ENCODE results near the gene TMEM182.
A peak's percentile ranks its signal among the peaks of the same experiment; 100 is the strongest.

TMEM182 gene

GRCh38 chr2:102783506-102784183 is 21.8 kb downstream of the TMEM182 start:
- POLR2A ChIA-PET: interaction anchor here (1.4 kb wide), 1 partner anchor 47 kb away, joined by 3 read pairs; a partner anchor contains a TSS
- TF ChIP-seq ELF4 (IDR thresholded peaks at IDR 0.05) (no peak), SUZ12 (IDR thresholded peaks at IDR 0.05) (no peak), HDGF (IDR thresholded peaks at IDR 0.05; ENCODE audit: borderline replicate concordance) (no peak), ZNF384 (IDR thresholded peaks at IDR 0.05) (no peak), PKNOX1 (IDR thresholded peaks at IDR 0.05) (no peak), NFRKB (IDR thresholded peaks at IDR 0.05) (no peak), FOXA1 (IDR thresholded peaks at IDR 0.05) (no peak), BHLHE40 (IDR thresholded peaks at IDR 0.05; ENCODE audit: borderline replicate concordance) (no peak), TARDBP (IDR thresholded peaks at IDR 0.05) (no peak), SP1 (IDR thresholded peaks at IDR 0.05) (no peak), CTBP1 (IDR thresholded peaks at IDR 0.05; ENCODE audit: borderline replicate concordance) (no peak), ARNT (IDR thresholded peaks at IDR 0.05) (no peak), LEF1 (IDR thresholded peaks at IDR 0.05; ENCODE audit: borderline replicate concordance) (no peak), FOXM1 (IDR thresholded peaks at IDR 0.05; ENCODE audit: borderline replicate concordance) (no peak), L3MBTL2 (conservative IDR thresholded peaks at IDR 0.05) (no peak), FOXK2 (IDR thresholded peaks at IDR 0.05) (no peak)
- no peak for DNase-seq (ENCODE audit: extremely low spot score)
- CTCF ChIA-PET: interaction anchor here (1.1 to 2.5 kb wide), 2 partner anchors 29 to 30 kb away, joined by 3 to 10 read pairs; no protein-coding TSS in a partner anchor

GRCh38 chr2:102784940-102785339 is 23.1 kb downstream of the TMEM182 start:
- no peak for TF ChIP-seq BHLHE40 (IDR thresholded peaks at IDR 0.05; ENCODE audit: borderline replicate concordance)
- no peak for TF ChIP-seq SP1 (IDR thresholded peaks at IDR 0.05)
- no peak for TF ChIP-seq TARDBP (IDR thresholded peaks at IDR 0.05)
- no peak for TF ChIP-seq ZNF384 (IDR thresholded peaks at IDR 0.05)
- TF ChIP-seq NFRKB (IDR thresholded peaks at IDR 0.05): no peak
- no peak for TF ChIP-seq FOXA1 (IDR thresholded peaks at IDR 0.05)
- TF ChIP-seq L3MBTL2 (conservative IDR thresholded peaks at IDR 0.05): no peak
- TF ChIP-seq ARNT (IDR thresholded peaks at IDR 0.05): no peak
- TF ChIP-seq FOXM1 (IDR thresholded peaks at IDR 0.05; ENCODE audit: borderline replicate concordance): no peak
- ChIA-PET POLR2A (no interaction called here), CTCF (interaction anchor here (2.5 kb wide), 1 partner anchor 31 kb away, joined by 10 read pairs; no protein-coding TSS in a partner anchor)
- DNase-seq (ENCODE audit: extremely low spot score): no peak

GRCh38 chr2:102788216-102788884 is 26.5 kb downstream of the TMEM182 start:
- DNase-seq (ENCODE audit: extremely low spot score): no peak
- ChIA-PET CTCF (no interaction called here), POLR2A (no interaction called here)
- TF ChIP-seq SP1 (IDR thresholded peaks at IDR 0.05): no peak
- TF ChIP-seq ZNF384 (IDR thresholded peaks at IDR 0.05): no peak
- no peak for TF ChIP-seq HDGF (IDR thresholded peaks at IDR 0.05; ENCODE audit: borderline replicate concordance)
- no peak for TF ChIP-seq L3MBTL2 (conservative IDR thresholded peaks at IDR 0.05)
- TF ChIP-seq FOXK2 (IDR thresholded peaks at IDR 0.05): no peak
- no peak for TF ChIP-seq ELF4 (IDR thresholded peaks at IDR 0.05)
- TF ChIP-seq SUZ12 (IDR thresholded peaks at IDR 0.05): no peak
- TF ChIP-seq NFRKB (IDR thresholded peaks at IDR 0.05): no peak
- no peak for TF ChIP-seq PKNOX1 (IDR thresholded peaks at IDR 0.05)
- no peak for TF ChIP-seq TARDBP (IDR thresholded peaks at IDR 0.05)
- no peak for TF ChIP-seq LEF1 (IDR thresholded peaks at IDR 0.05; ENCODE audit: borderline replicate concordance)
- TF ChIP-seq FOXM1 (IDR thresholded peaks at IDR 0.05; ENCODE audit: borderline replicate concordance): no peak
- TF ChIP-seq ARNT (IDR thresholded peaks at IDR 0.05): no peak
- no peak for TF ChIP-seq CTBP1 (IDR thresholded peaks at IDR 0.05; ENCODE audit: borderline replicate concordance)
- TF ChIP-seq BHLHE40 (IDR thresholded peaks at IDR 0.05; ENCODE audit: borderline replicate concordance): no peak
- no peak for TF ChIP-seq FOXA1 (IDR thresholded peaks at IDR 0.05)

- POLR2A ChIA-PET: no interaction called here
- CTCF ChIA-PET: no interaction called here
Measured at GRCh38 chr2:102788885-102789260, 27.0 kb downstream of the TMEM182 start.

GRCh38 chr2:102789349-102790090 is 27.7 kb downstream of the TMEM182 start:
- no peak for DNase-seq (ENCODE audit: extremely low spot score)
- CTCF ChIA-PET: no interaction called here
- TF ChIP-seq ARNT (IDR thresholded peaks at IDR 0.05) (no peak), ELF4 (IDR thresholded peaks at IDR 0.05) (no peak), FOXM1 (IDR thresholded peaks at IDR 0.05; ENCODE audit: borderline replicate concordance) (no peak), NFRKB (IDR thresholded peaks at IDR 0.05) (no peak), SP1 (IDR thresholded peaks at IDR 0.05) (no peak), L3MBTL2 (conservative IDR thresholded peaks at IDR 0.05) (no peak), CTBP1 (IDR thresholded peaks at IDR 0.05; ENCODE audit: borderline replicate concordance) (no peak), SUZ12 (IDR thresholded peaks at IDR 0.05) (no peak), TARDBP (IDR thresholded peaks at IDR 0.05) (no peak)
- POLR2A ChIA-PET: no interaction called here

More at GRCh38 chr2:102788885-102789260, 27.0 kb downstream of the TMEM182 start:
- no peak for DNase-seq (ENCODE audit: extremely low spot score)
- TF ChIP-seq FOXM1 (IDR thresholded peaks at IDR 0.05; ENCODE audit: borderline replicate concordance) (no peak), CTBP1 (IDR thresholded peaks at IDR 0.05; ENCODE audit: borderline replicate concordance) (no peak), L3MBTL2 (conservative IDR thresholded peaks at IDR 0.05) (peak; percentile 33; the same call in 1 of the 2 replicates)

- TF ChIP-seq PKNOX1 (IDR thresholded peaks at IDR 0.05) (no peak), LEF1 (IDR thresholded peaks at IDR 0.05; ENCODE audit: borderline replicate concordance) (no peak), SUZ12 (IDR thresholded peaks at IDR 0.05) (no peak), SP1 (IDR thresholded peaks at IDR 0.05) (no peak), ARNT (IDR thresholded peaks at IDR 0.05) (no peak), FOXA1 (IDR thresholded peaks at IDR 0.05) (no peak), ELF4 (IDR thresholded peaks at IDR 0.05) (no peak), FOXM1 (IDR thresholded peaks at IDR 0.05; ENCODE audit: borderline replicate concordance) (no peak), L3MBTL2 (conservative IDR thresholded peaks at IDR 0.05) (no peak), ZNF384 (IDR thresholded peaks at IDR 0.05) (no peak), FOXK2 (IDR thresholded peaks at IDR 0.05) (no peak), BHLHE40 (IDR thresholded peaks at IDR 0.05; ENCODE audit: borderline replicate concordance) (no peak), CTBP1 (IDR thresholded peaks at IDR 0.05; ENCODE audit: borderline replicate concordance) (no peak), HDGF (IDR thresholded peaks at IDR 0.05; ENCODE audit: borderline replicate concordance) (no peak), NFRKB (IDR thresholded peaks at IDR 0.05) (no peak), TARDBP (IDR thresholded peaks at IDR 0.05) (no peak)
- ChIA-PET CTCF (interaction anchor here (0.6 kb wide), 1 partner anchor 36 kb away, joined by 5 read pairs; no protein-coding TSS in a partner anchor), POLR2A (no interaction called here)
- DNase-seq (ENCODE audit: extremely low spot score): no peak
Measured at GRCh38 chr2:102790091-102790455, 28.2 kb downstream of the TMEM182 start.
